Measurements from ENCODE around the gene TM2D1. TPM values are rescaled to one million over a fixed set of nuclear protein-coding genes. Genes with fewer than 3 reads are reported as not detected.
"Not testable (repeated sequence)": the region's sequence is repeated elsewhere in the genome, so short reads cannot be mapped to it uniquely, and the experiment has no call there.

The TM2D1 gene
- total RNA-seq, 1 donor from 2014 or later: 36.8 TPM

- intact Hi-C loops (cut with micrococcal nuclease): not testable (repeated sequence)
Measured at GRCh38 chr1:61718996-61719663, 5.8 kb downstream of the TM2D1 start.

GRCh38 chr1:61711969-61712368 lies 13.0 kb downstream of the TM2D1 start:
- intact Hi-C loops (cut with micrococcal nuclease): no loop called here

GRCh38 chr1:61711257-61711656 lies 13.7 kb downstream of the TM2D1 start:
- intact Hi-C loops (cut with micrococcal nuclease): not testable (repeated sequence)

GRCh38 chr1:61709908-61710289 lies 15.0 kb downstream of the TM2D1 start:
- intact Hi-C loops (cut with micrococcal nuclease): no loop called here

GRCh38 chr1:61708953-61709907 lies 15.7 kb downstream of the TM2D1 start:
- intact Hi-C loops (cut with micrococcal nuclease): no loop called here

GRCh38 chr1:61699911-61700851 lies 24.8 kb downstream of the TM2D1 start:
- intact Hi-C loops (cut with micrococcal nuclease): no loop called here

GRCh38 chr1:61692155-61692800 lies 32.7 kb downstream of the TM2D1 start:
- intact Hi-C loops (cut with micrococcal nuclease): no loop called here

GRCh38 chr1:61687901-61688300 lies 37.0 kb downstream of the TM2D1 start:
- intact Hi-C loops (cut with micrococcal nuclease): no loop called here

- intact Hi-C loops (cut with micrococcal nuclease): no loop called here
Measured at GRCh38 chr1:61682891-61683290, 42.0 kb downstream of the TM2D1 start.

GRCh38 chr1:61680500-61680899 lies 44.4 kb downstream of the TM2D1 start:
- intact Hi-C loops (cut with micrococcal nuclease): no loop called here

GRCh38 chr1:61676881-61677280 lies 48.1 kb downstream of the TM2D1 start:
- intact Hi-C loops (cut with micrococcal nuclease): not testable (repeated sequence)

- intact Hi-C loops (cut with micrococcal nuclease): no loop called here
Measured at GRCh38 chr1:61674221-61674620, 50.7 kb downstream of the TM2D1 start.

- intact Hi-C loops (cut with micrococcal nuclease): no loop called here
Measured at GRCh38 chr1:61672376-61672775, 52.6 kb downstream of the TM2D1 start.

GRCh38 chr1:61670445-61670844 lies 54.5 kb downstream of the TM2D1 start:
- intact Hi-C loops (cut with micrococcal nuclease): no loop called here

- intact Hi-C loops (cut with micrococcal nuclease): no loop called here
Measured at GRCh38 chr1:61670016-61670415, 54.9 kb downstream of the TM2D1 start.

- intact Hi-C loops (cut with micrococcal nuclease): no loop called here
Measured at GRCh38 chr1:61659061-61659460, 65.9 kb downstream of the TM2D1 start.

GRCh38 chr1:61655453-61655852 lies 69.5 kb downstream of the TM2D1 start:
- intact Hi-C loops (cut with micrococcal nuclease): loop anchor here (1.0 kb wide), 1 partner anchor 9 kb away; no protein-coding TSS in a partner anchor

GRCh38 chr1:61654067-61654466 lies 70.9 kb downstream of the TM2D1 start:
- intact Hi-C loops (cut with micrococcal nuclease): no loop called here

- intact Hi-C loops (cut with micrococcal nuclease): no loop called here
Measured at GRCh38 chr1:61648983-61649742, 75.8 kb downstream of the TM2D1 start.

- intact Hi-C loops (cut with micrococcal nuclease): no loop called here
Measured at GRCh38 chr1:61647142-61647541, 77.8 kb downstream of the TM2D1 start.

Measured in T-helper 2 cell treated with Interferon-gamma antibody and Interleukin-4, amounts not matched to agents 100 ng/mL and 5 ng/mL, for 36 hours (primary cell).